GM20431 (cell line): ENCODE results near the gene KMT5B.

Experiments used
- in situ Hi-C: fragments of 300-500 bp; cut with MseI, MboI; formaldehyde crosslinking; loops from one replicate; pipeline ENCODE4 v1.15.0; 2020; ENCODE audit warnings: low sequenced_read_pairs; ENCODE audit not compliant: unreplicated experiment

Gene KMT5B

DNA sequence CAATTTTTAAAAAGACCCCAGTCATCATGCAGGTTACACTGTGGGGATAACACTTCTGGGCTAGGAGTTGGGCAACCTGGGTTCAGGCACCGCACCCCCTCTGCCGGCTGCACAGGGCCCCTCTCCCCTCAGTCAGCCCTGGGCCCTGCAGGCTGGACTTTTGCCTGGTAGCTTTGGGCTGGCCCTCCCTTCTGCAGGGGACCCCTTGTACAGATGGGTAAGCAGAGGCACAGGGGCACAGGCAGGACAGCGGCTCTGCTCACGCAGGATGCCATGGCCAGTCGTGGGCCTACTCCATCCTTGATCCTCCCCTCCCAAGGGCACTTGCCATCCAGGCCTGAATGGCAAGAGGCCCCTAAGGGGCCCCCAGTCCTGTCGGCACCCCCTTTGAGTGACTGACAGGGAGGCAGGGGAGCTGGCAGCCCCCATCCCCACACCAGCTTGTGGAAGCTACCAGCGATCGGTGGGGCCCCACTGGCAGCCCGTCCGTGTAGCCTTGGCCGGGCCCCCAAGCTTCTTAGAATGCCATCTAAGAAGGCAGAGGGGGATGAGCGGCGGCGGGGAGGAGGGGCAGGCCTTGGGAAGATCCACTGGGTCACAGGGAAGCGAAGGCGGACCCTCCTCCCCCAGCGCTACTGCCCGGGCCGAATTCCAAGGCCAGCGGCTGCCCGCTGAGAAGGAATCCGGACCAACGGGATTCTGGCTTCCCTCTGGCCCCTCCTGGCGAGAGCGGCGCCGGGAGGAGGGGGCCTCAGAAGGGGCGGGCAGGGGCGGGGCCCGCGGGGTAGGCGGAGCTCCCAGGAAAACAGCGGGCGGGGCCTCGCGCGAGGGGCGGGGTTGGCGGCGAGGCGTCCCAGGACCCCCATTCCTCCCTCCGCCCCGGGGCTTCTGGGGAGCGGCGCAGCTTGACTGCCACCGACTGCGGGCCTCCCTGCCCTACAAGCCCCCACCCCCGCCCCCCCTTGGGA is 85.1 kb downstream of the KMT5B start:
- in situ Hi-C loops, result no loop called here

DNA sequence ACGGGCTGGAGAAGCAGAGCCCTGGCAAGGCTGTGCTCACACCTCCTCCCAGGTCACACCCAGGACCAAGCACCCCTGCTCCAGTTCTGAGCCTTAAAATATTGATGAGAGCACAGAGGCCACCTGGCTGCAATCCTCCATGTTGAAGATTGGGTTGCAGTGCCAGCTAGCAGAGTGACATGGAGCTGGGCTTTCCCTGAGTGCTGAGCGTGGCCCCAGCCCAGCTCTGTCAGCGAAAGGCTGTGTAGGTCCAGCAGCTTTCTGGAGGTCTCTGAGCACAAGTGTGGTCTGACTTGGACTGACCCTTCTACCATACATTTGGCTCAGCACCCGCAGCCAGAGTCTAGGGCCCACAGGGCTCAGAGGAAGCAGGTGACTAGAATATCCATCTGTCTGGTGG is 87.9 kb downstream of the KMT5B start:
- in situ Hi-C loops, result no loop called here

DNA sequence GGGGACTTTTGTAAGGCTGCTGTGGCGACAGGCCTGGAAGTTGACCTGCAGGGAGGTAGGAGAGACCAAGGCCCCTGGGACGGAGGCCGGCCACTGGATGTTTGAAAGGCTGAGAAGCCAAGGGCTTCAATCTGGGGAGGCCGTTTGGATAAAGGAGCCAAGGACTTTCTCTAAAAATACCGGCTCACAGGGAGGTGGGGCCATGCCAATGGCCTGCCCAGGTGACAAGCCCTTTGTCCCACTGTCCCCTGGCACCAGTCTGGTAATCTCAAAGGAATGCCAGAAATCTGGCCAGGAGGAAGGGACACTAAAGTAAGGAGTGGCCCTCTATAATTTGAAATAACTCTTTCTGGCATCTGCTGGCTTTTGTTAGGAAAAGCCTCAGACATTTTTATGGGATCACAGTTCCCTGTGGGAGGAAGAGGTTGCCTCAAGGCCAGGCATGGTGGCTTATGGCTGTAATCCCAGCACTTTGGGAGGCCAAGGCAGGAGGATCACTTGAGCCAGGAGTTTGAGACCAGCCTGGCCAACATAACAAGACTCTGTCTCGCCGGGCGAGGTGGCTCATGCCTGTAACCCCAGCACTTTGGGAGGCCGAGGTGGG is 90.1 kb downstream of the KMT5B start:
- in situ Hi-C loops, result no loop called here

- in situ Hi-C loops, result no loop called here
These were observed 91.8 kb downstream of the KMT5B start, which contains the start of gene CHKA for GRCh38 chr11:68121067-68121899. Gene CHKA, minus strand, starts transcription at chr11:68121388. Its CDS starts 211 bp downstream, at chr11:68121177.

- in situ Hi-C loops, result no loop called here
These were observed 92.6 kb downstream of the KMT5B start for GRCh38 chr11:68120273-68121066.

GRCh38 chr11:68118706-68119448 is 94.2 kb downstream of the KMT5B start:
- in situ Hi-C loops, result no loop called here

DNA sequence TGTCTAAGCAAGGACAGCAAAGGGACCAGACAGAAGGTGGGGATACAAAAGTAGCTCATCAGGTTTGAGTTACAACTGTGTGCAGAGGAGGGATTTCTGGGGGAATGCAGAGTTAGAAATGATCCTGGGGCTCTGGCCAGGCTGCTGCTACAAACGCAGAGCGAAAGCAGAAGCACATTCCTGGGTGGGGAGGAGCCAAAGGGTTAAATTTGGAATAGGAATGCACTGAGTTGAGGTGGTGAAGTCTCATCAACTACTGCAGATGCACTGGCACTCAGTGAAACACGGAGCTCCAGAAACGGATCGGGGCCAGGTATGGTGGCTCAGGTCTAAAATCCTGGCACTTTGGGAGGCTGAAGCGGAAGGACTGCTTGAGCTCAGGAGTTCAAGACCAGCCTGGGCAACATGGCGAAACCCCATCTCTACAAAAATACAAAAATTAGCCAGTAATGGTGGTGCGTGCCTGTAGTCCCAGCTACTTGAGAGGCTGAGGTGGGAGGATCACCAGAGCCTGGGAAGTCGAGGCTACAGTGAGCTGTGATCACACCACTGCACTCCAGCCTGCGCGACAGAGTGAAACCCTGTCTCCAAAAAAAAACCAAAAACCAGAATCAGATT is 95.1 kb downstream of the KMT5B start:
- in situ Hi-C loops, result no loop called here

- in situ Hi-C loops, result no loop called here
These were observed 96.1 kb downstream of the KMT5B start for GRCh38 chr11:68116974-68117373.

GRCh38 chr11:68116126-68116525 is 97.0 kb downstream of the KMT5B start:
- in situ Hi-C loops, result no loop called here

- in situ Hi-C loops, result no loop called here
These were observed 97.8 kb downstream of the KMT5B start for GRCh38 chr11:68115285-68115684.

DNA sequence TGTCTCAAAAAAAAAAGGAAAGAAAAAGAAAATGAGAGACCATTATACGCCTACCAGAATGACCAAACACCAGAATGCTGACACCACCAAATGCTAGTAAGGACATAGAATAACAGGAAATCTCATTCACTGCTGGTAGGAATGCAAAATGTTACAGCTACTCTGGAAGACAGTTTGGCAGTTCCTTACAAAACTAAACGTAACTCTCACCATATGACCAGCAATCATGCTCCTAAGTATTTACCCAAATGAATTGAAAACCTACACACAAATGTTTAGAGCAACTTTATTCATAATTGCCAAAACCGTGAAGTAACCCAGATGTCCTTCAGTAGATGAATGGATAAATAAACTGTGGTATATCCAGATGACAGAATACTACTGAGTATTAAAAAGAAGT is 99.1 kb downstream of the KMT5B start:
- in situ Hi-C loops, result no loop called here

- in situ Hi-C loops, result no loop called here
These were observed 105.4 kb downstream of the KMT5B start for GRCh38 chr11:68107689-68108088.

DNA sequence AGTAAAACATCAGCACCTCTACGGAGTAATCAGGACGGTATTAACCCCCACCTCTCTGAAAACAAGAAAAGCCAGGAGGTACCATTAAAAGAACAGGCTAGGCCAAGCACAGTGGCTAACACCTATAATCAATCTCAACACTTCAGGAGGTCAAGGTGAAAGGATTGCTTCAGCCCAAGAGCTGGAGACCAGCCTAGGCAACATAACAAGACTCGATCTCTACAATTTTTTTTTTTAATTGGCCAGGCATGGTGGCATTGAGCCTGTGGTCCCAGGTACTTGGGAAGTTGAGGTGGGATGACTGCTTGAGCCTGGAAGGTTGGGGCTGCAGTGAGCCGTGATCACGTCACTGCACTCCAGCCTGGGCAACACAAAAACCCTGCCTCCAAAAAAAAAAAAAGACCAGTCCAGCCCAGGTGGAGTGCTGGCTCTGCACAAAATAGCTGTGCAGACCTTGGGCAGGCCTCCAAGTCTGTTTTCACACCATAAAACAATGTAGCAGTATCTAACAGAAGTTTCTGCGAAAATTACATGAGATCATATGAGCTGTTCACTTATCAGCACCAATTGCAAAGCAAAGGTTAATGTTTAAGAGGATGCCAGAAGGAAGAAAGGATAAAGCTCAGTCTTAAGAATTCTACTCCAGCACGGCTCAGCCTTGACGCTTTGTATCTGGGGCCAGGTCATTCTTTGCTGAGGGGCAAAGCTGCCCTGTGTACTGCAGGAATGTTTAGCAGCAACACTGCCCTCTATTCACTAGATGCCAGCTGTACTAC is 106.7 kb downstream of the KMT5B start:
- in situ Hi-C loops, result no loop called here
